GM23338 (cell line): ENCODE data around the gene GALNT7. TPM values are rescaled to one million over a fixed set of nuclear protein-coding genes. Genes with fewer than 3 reads are reported as not detected.

Experiments used
- ATAC-seq: fragments of 200-7000 bp; cut with Tn5 transposase; 3 replicates; pipeline ENCODE4 v1.9.1; 2020
- DNase-seq: peaks from one replicate; pipeline ENCODE4 v3.0.0-alpha.2; 2015; ENCODE audit warnings: low spot score
- H2AFZ ChIP-seq: fragments of 200-600 bp; sonication (generic); 2 replicates; pipeline ENCODE4 v1.8.0; 2016; ENCODE audit warnings: antibody characterized with exemption, mild to moderate bottlenecking, moderate library complexity
- H3F3A ChIP-seq: fragments of 200-600 bp; sonication (generic); replicated peaks from 2 replicates; pipeline ENCODE4 v1.8.0; 2017; ENCODE audit warnings: antibody characterized with exemption, mixed run types, low read depth
- H3K27ac ChIP-seq: fragments of 200-600 bp; sonication (generic); 2 replicates; pipeline ENCODE4 v1.6.1; 2016; ENCODE audit warnings: low read depth
- H3K27me3 ChIP-seq: fragments of 200-600 bp; sonication (generic); 2 replicates; pipeline ENCODE4 v1.8.0; 2016; ENCODE audit warnings: mild to moderate bottlenecking, mixed run types, moderate library complexity; ENCODE audit not compliant: insufficient read depth
- H3K36me3 ChIP-seq: fragments of 200-600 bp; sonication (generic); 2 replicates; pipeline ENCODE4 v1.8.0; 2016; ENCODE audit warnings: mild to moderate bottlenecking; ENCODE audit not compliant: insufficient read depth
- H3K4me1 ChIP-seq: fragments of 200-600 bp; sonication (generic); 2 replicates; pipeline ENCODE4 v1.8.0; 2016; ENCODE audit warnings: mild to moderate bottlenecking, moderate library complexity; ENCODE audit not compliant: insufficient read depth
- H3K4me2 ChIP-seq: fragments of 200-600 bp; sonication (generic); 2 replicates; pipeline ENCODE4 v1.7.1; 2017; ENCODE audit warnings: mixed run types
- H3K4me3 ChIP-seq: fragments of 200-600 bp; sonication (generic); 2 replicates; pipeline ENCODE4 v1.6.1; 2016; ENCODE audit warnings: mixed run types
- H3K79me2 ChIP-seq: fragments of 200-600 bp; sonication (generic); replicated peaks from 2 replicates; pipeline ENCODE4 v1.8.0; 2017; ENCODE audit warnings: mild to moderate bottlenecking; ENCODE audit not compliant: insufficient read depth
- H3K9me2 ChIP-seq: fragments of 200-600 bp; sonication (generic); 2 replicates; pipeline ENCODE4 v1.8.0; 2017; ENCODE audit not compliant: insufficient read depth
- H4K20me1 ChIP-seq: fragments of 200-600 bp; sonication (generic); replicated peaks from 2 replicates; pipeline ENCODE4 v1.8.0; 2017; ENCODE audit warnings: mild to moderate bottlenecking; ENCODE audit not compliant: insufficient read depth
- H3K27ac Mint-ChIP-seq: 2 replicates; pipeline ENCODE4 v1.8.0; 2020; ENCODE audit warnings: inconsistent platforms, mild to moderate bottlenecking, moderate library complexity, mixed read lengths
- H3K27me3 Mint-ChIP-seq: 3 replicates; pipeline ENCODE4 v1.8.0; 2022; ENCODE audit warnings: low read depth, mild to moderate bottlenecking, moderate library complexity, mixed read lengths, inconsistent platforms; ENCODE audit not compliant: insufficient read depth, poor library complexity
- H3K36me3 Mint-ChIP-seq: 3 replicates; pipeline ENCODE4 v1.8.0; 2021; ENCODE audit warnings: low read depth, mild to moderate bottlenecking, inconsistent platforms, moderate library complexity, mixed read lengths
- H3K4me1 Mint-ChIP-seq: 3 replicates; pipeline ENCODE4 v1.8.0; 2020; ENCODE audit warnings: mild to moderate bottlenecking, inconsistent platforms, mixed read lengths
- H3K4me3 Mint-ChIP-seq: 3 replicates; pipeline ENCODE4 v1.8.0; 2021; ENCODE audit warnings: moderate library complexity, mild to moderate bottlenecking, inconsistent platforms, mixed read lengths
- H3K9me3 Mint-ChIP-seq: 3 replicates; pipeline ENCODE4 v1.8.0; 2020; ENCODE audit warnings: moderate library complexity, mild to moderate bottlenecking, inconsistent platforms, mixed read lengths
- CREB1 ChIP-seq: fragments of 250-450 bp; sonication (Bioruptor Pico); IDR thresholded peaks from 2 replicates; pipeline ENCODE4 v1.5.0; 2020; ENCODE audit warnings: low read depth, mild to moderate bottlenecking, moderate library complexity
- EZH2 ChIP-seq: fragments of 200-600 bp; sonication (generic); IDR thresholded peaks from one replicate; pipeline ENCODE4 v1.8.0; 2017; ENCODE audit warnings: antibody characterized with exemption, mild to moderate bottlenecking, low read depth; ENCODE audit not compliant: unreplicated experiment
- STAT1 ChIP-seq: IDR thresholded peaks from one replicate; pipeline ENCODE4 v1.6.1; 2016; ENCODE audit warnings: antibody characterized with exemption; ENCODE audit not compliant: unreplicated experiment
- ZNF331 ChIP-seq: fragments of 250-450 bp; sonication (Bioruptor Pico); IDR thresholded peaks from 2 replicates; pipeline ENCODE4 v1.5.0; 2020; ENCODE audit warnings: low read depth, mild to moderate bottlenecking, moderate library complexity
- polyA plus RNA-seq: library from polyadenylated mRNA; unstranded; fragments of >200 nt; fragmentation: Nextera tagmentation; extraction: Ambion mirVana; gene quantifications from 2 replicates; pipeline ENCODE4 v1.2.1, GENCODE V29; 2016
- total RNA-seq: library from RNA; depleted of rRNA; stranded (reverse); fragments of >200 nt; shearing (Covaris generic); gene quantifications from 2 replicates; pipeline ENCODE4 v1.2.3, GENCODE V29; 2014
- TF ChIP-seq, protein P1 (sequence below): IDR thresholded peaks from 2 replicates; pipeline ENCODE4 v1.6.1; 2016; ENCODE audit warnings: antibody characterized with exemption
- TF ChIP-seq, protein P2 (sequence below): fragments of 250-450 bp; sonication (Bioruptor Pico); IDR thresholded peaks from 2 replicates; pipeline ENCODE4 v1.5.0; 2020; ENCODE audit warnings: mild to moderate bottlenecking, moderate library complexity

Gene GALNT7
- total and polyA plus RNA-seq, 2 experiments from 2014 or later, result 31.8 to 72.2 TPM

DNA sequence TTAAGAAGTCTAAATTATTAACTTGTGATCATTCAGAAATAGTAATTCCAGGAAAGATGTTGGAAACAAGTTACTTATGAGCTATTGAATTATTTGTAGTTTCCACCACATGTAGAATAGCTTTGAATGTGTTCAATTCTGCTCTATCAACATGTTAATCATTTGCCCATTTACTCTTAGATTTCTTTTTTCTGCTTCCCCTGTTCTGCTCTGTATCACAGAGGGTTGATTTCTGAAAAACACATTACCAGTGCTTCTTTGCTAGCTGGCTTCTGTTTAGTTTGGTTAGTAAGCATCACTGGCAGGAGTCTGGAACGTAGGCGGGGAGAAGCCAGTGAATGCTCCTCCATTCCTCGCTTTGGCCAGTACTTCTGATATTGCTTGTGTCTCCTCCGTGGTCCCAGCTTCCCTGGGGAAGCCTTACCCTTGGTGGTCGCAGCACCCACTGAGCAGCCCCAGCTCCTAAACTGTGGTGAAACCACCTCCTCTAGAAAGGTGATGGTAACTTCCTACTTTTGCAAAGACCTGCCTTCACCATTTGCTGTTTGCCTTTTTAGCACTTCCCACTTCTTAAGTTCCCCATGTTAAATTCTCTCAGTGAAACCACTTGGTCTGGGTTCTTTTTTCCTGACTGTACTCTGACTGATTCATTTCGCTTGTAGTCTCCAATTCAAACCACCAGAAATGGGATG lies 40.3 kb upstream of the GALNT7 start (continued):
- TF ChIP-seq, protein P1, sequence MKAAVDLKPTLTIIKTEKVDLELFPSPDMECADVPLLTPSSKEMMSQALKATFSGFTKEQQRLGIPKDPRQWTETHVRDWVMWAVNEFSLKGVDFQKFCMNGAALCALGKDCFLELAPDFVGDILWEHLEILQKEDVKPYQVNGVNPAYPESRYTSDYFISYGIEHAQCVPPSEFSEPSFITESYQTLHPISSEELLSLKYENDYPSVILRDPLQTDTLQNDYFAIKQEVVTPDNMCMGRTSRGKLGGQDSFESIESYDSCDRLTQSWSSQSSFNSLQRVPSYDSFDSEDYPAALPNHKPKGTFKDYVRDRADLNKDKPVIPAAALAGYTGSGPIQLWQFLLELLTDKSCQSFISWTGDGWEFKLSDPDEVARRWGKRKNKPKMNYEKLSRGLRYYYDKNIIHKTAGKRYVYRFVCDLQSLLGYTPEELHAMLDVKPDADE, result no peak
- TF ChIP-seq, protein P2, sequence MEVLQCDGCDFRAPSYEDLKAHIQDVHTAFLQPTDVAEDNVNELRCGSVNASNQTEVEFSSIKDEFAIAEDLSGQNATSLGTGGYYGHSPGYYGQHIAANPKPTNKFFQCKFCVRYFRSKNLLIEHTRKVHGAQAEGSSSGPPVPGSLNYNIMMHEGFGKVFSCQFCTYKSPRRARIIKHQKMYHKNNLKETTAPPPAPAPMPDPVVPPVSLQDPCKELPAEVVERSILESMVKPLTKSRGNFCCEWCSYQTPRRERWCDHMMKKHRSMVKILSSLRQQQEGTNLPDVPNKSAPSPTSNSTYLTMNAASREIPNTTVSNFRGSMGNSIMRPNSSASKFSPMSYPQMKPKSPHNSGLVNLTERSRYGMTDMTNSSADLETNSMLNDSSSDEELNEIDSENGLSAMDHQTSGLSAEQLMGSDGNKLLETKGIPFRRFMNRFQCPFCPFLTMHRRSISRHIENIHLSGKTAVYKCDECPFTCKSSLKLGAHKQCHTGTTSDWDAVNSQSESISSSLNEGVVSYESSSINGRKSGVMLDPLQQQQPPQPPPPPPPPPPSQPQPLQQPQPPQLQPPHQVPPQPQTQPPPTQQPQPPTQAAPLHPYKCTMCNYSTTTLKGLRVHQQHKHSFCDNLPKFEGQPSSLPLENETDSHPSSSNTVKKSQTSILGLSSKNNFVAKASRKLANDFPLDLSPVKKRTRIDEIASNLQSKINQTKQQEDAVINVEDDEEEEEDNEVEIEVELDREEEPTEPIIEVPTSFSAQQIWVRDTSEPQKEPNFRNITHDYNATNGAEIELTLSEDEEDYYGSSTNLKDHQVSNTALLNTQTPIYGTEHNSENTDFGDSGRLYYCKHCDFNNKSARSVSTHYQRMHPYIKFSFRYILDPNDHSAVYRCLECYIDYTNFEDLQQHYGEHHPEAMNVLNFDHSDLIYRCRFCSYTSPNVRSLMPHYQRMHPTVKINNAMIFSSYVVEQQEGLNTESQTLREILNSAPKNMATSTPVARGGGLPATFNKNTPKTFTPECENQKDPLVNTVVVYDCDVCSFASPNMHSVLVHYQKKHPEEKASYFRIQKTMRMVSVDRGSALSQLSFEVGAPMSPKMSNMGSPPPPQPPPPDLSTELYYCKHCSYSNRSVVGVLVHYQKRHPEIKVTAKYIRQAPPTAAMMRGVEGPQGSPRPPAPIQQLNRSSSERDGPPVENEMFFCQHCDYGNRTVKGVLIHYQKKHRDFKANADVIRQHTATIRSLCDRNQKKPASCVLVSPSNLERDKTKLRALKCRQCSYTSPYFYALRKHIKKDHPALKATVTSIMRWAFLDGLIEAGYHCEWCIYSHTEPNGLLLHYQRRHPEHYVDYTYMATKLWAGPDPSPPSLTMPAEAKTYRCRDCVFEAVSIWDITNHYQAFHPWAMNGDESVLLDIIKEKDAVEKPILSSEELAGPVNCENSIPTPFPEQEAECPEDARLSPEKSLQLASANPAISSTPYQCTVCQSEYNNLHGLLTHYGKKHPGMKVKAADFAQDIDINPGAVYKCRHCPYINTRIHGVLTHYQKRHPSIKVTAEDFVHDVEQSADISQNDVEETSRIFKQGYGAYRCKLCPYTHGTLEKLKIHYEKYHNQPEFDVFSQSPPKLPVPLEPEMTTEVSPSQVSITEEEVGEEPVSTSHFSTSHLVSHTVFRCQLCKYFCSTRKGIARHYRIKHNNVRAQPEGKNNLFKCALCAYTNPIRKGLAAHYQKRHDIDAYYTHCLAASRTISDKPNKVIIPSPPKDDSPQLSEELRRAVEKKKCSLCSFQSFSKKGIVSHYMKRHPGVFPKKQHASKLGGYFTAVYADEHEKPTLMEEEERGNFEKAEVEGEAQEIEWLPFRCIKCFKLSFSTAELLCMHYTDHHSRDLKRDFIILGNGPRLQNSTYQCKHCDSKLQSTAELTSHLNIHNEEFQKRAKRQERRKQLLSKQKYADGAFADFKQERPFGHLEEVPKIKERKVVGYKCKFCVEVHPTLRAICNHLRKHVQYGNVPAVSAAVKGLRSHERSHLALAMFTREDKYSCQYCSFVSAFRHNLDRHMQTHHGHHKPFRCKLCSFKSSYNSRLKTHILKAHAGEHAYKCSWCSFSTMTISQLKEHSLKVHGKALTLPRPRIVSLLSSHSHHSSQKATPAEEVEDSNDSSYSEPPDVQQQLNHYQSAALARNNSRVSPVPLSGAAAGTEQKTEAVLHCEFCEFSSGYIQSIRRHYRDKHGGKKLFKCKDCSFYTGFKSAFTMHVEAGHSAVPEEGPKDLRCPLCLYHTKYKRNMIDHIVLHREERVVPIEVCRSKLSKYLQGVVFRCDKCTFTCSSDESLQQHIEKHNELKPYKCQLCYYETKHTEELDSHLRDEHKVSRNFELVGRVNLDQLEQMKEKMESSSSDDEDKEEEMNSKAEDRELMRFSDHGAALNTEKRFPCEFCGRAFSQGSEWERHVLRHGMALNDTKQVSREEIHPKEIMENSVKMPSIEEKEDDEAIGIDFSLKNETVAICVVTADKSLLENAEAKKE (CRISPR knock-in tag), result no peak
- no peak for TF ChIP-seq CREB1
- TF ChIP-seq STAT1, result no peak

DNA sequence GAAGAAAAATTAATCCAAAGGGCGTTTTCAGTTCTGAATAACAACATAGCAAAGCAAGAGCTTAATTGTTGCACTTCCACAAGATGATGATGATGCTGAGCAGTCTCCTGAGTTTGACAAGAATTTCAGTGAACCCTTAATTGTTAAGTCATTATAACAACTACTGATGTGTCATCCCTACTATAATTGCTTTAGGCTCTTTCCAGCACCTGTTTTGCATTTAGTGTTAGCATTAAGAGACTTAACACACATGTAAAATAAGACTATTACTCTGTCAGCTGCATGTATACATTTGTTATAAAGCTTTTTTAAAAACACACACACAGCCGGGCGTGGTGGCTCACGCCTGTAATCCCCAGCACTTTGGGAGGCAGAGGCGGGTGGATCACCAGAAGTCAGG lies 37.9 kb upstream of the GALNT7 start:
- no peaks in the 10 kb centered on the region for H3K27me3 ChIP-seq
- H3F3A ChIP-seq, result no peaks in the 10 kb centered on the region
- no peak overlapping the region for H3K4me3 ChIP-seq
- Mint-ChIP-seq H3K27me3 (no peaks in the 10 kb centered on the region), H3K4me3 (no peak overlapping the region), H3K4me1 (peaks cover 11% of the 10 kb centered on the region), H3K27ac (no peak overlapping the region), H3K9me3 (no peaks in the 10 kb centered on the region), H3K36me3 (no peaks in the 10 kb centered on the region)
- no peak for TF ChIP-seq ZNF331 (CRISPR knock-in tag)
- no peak for TF ChIP-seq EZH2
- H4K20me1 ChIP-seq, result no peaks in the 10 kb centered on the region
- no peaks in the 10 kb centered on the region for H3K79me2 ChIP-seq
- no peaks in the 10 kb centered on the region for H3K36me3 ChIP-seq
- H3K9me2 ChIP-seq, result no peaks in the 10 kb centered on the region; the same call in 1 of the 2 replicates
- no peaks in the 10 kb centered on the region for H3K4me1 ChIP-seq
- ATAC-seq, result no peak
- no peak overlapping the region for H3K27ac ChIP-seq
- no peak for DNase-seq
- H2AFZ ChIP-seq, result peak overlapping the region; percentile 73
- H3K4me2 ChIP-seq, result no peak overlapping the region
